Muscle of leg (tissue), 16 donors: Measurements from ENCODE around the gene SPATA18. TPM values are rescaled to one million over a fixed set of nuclear protein-coding genes. Genes with fewer than 3 reads are reported as not detected.

Experiments used
- DNase-seq: peaks from one replicate; pipeline ENCODE4 v3.0.0; 2013
- H3K27ac ChIP-seq: one replicate; pipeline ENCODE4 v1.5.1; 2013; ENCODE audit warnings: mild to moderate bottlenecking, low read length, control low read depth
- H3K27me3 ChIP-seq: one replicate; pipeline ENCODE4 v1.6.1; 2013; ENCODE audit warnings: low read length; ENCODE audit not compliant: control insufficient read depth, insufficient read depth
- H3K36me3 ChIP-seq: one replicate; pipeline ENCODE4 v1.6.1; 2013; ENCODE audit warnings: low read length; ENCODE audit not compliant: control insufficient read depth, insufficient read depth
- H3K4me1 ChIP-seq: one replicate; pipeline ENCODE4 v1.6.1; 2013; ENCODE audit warnings: low read length; ENCODE audit not compliant: control insufficient read depth, insufficient read depth
- H3K4me3 ChIP-seq: one replicate; pipeline ENCODE4 v1.5.1; 2013; ENCODE audit warnings: low read length, control low read depth
- H3K9me3 ChIP-seq: replicated peaks from 2 replicates; pipeline ENCODE4 v1.6.1; 2013; ENCODE audit warnings: low read depth, low read length; ENCODE audit not compliant: control insufficient read depth
- WGBS: methylation state at CpG from one replicate; pipeline ENCODE4 v1.1.5; 2013; ENCODE audit warnings: missing lambda C conversion rate; ENCODE audit not compliant: insufficient coverage; 5-methylcytosine and 5-hydroxymethylcytosine counted together
- long read RNA-seq, 11 donors: transcript quantifications; one replicate each; lab custom pipeline, GENCODE V29; 2026
- polyA plus RNA-seq, 8 donors: library from polyadenylated mRNA; unstranded; fragments of 120-200 nt; gene quantifications; one replicate each; pipeline versions ENCODE4 v1.2.1 to v1.2.3, GENCODE V29; 2013; ENCODE audit warnings: inconsistent platforms in 1 of 8, low replicate concordance in 1 of 8; ENCODE audit not compliant: insufficient read length in 8 of 8, insufficient read depth in 1 of 8
- total RNA-seq: library from RNA; stranded (reverse); fragments of 120-200 nt; gene quantifications from one replicate; pipeline ENCODE4 v1.2.4, GENCODE V29; 2013

The SPATA18 gene
- 2.7 TPM for total RNA-seq
- 1 to 10 TPM in 7 of 8 donors, under 1 TPM in 1; 0.97 to 2.4 (median 1.7) TPM for polyA plus RNA-seq
- long read RNA-seq, donor 1 = 0 reads
- long read RNA-seq, donor 2, partial matches to known transcripts = 34 of 34 reads
- long read RNA-seq, donor 2, other reads (novel, unspliced or antisense) = 0 of 34 reads
- long read RNA-seq, donor 3 = 0 reads
- long read RNA-seq, donor 4 = 0 reads
- long read RNA-seq, donor 5, partial matches to known transcripts = 0 of 1 reads
- long read RNA-seq, donor 5, other reads (novel, unspliced or antisense) = 0 of 1 reads
- long read RNA-seq, donor 6 = 0 reads
- long read RNA-seq, donor 7 = 0 reads
- long read RNA-seq, donor 8 = 0 reads
- long read RNA-seq, donor 9 = 0 reads
- long read RNA-seq, donor 10 = 0 reads
- long read RNA-seq, donor 11 = 0 reads

GRCh38 chr4:52051213-52051614 lies at the start of gene SPATA18:
Gene SPATA18 (plus strand): TSS chr4:52051304. CDS start chr4:52051705, 401 bp downstream.
- WGBS = under 1% methylated on average over 38 of the region's 44 CpGs
- peak; percentile 33 for DNase-seq
- H3K4me1 ChIP-seq = peaks cover 14% of the 10 kb centered on the region

DNA sequence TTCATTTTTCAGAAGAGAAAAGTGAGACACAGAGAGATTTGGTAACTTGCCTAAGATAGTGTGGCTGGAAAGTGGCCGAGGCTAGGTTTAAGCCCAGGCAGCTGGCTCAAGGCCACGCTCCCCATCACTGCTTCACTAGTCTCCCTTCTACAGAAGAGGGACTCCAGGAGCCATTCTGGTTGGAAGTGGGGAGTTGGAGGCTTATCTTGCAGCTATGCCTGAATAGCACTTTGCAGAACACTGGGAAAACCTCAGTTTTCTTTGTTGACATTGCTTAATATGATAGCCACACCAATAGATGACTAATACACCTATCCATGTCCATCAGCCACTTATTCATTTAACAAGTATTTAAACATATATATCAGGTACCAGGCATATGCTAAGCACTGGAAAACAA lies 49.5 kb upstream of the SPATA18 start:
- no peak for DNase-seq
- H3K27ac ChIP-seq = no peak overlapping the region
- no peaks in the 10 kb centered on the region for H3K4me1 ChIP-seq
- H3K4me3 ChIP-seq = no peak overlapping the region
- no CpG with 5 or more reads among the region's 2 CpGs for WGBS
- no peaks in the 10 kb centered on the region for H3K36me3 ChIP-seq
- H3K9me3 ChIP-seq = no peaks in the 10 kb centered on the region
- no peaks in the 10 kb centered on the region for H3K27me3 ChIP-seq

More at GRCh38 chr4:52051213-52051614, at the start of gene SPATA18:
- Histone ChIP-seq H3K36me3 (no peaks in the 10 kb centered on the region), H3K9me3 (peaks cover 2% of the 10 kb centered on the region), H3K27ac (peak within 1 kb of the TSS; percentile 65), H3K4me3 (peak within 1 kb of the TSS; percentile 59), H3K27me3 (peaks cover 28% of the 10 kb centered on the region)

GRCh38 chr4:52004414-52004813 lies 46.7 kb upstream of the SPATA18 start:
- no peaks in the 10 kb centered on the region for H3K4me1 ChIP-seq
- H3K4me3 ChIP-seq = no peak overlapping the region
- no peaks in the 10 kb centered on the region for H3K36me3 ChIP-seq
- no peak for DNase-seq
- H3K27ac ChIP-seq = no peak overlapping the region
- no peaks in the 10 kb centered on the region for H3K9me3 ChIP-seq
- no peaks in the 10 kb centered on the region for H3K27me3 ChIP-seq

- H3K4me1 ChIP-seq = no peaks in the 10 kb centered on the region
- WGBS = no CpG with 5 or more reads among the region's 2 CpGs
These were observed 45.4 kb upstream of the SPATA18 start for GRCh38 chr4:52005604-52006273.

DNA sequence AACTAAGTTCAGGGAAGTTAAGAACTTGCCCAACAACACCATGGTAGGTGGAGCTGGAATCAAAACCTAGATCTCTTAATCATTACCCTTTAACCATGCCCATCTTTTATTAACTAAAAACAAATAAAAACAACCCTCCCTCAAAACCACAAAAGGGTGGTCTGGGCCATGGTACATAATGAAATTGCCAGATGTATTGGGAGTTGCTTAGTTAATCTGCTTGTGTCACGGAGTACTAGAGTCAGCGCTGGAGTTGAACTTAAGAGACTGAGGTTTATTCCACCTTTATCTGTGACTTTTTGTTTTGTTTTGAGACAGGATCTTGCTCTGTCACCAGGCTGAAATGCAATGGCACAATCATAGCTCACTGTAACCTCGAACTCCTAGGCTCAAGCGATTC lies 44.2 kb upstream of the SPATA18 start:
- Histone ChIP-seq H3K4me3 (no peak overlapping the region), H3K27ac (no peak overlapping the region), H3K27me3 (no peaks in the 10 kb centered on the region), H3K4me1 (no peaks in the 10 kb centered on the region), H3K36me3 (no peaks in the 10 kb centered on the region), H3K9me3 (no peaks in the 10 kb centered on the region)
- 91% methylated on average over 4 of the region's 4 CpGs for WGBS
- no peak for DNase-seq

More at GRCh38 chr4:52005604-52006273, 45.4 kb upstream of the SPATA18 start:
- Histone ChIP-seq H3K27me3 (no peaks in the 10 kb centered on the region), H3K27ac (no peak overlapping the region), H3K9me3 (no peaks in the 10 kb centered on the region), H3K36me3 (no peaks in the 10 kb centered on the region), H3K4me3 (no peak overlapping the region)
- no peak for DNase-seq

DNA sequence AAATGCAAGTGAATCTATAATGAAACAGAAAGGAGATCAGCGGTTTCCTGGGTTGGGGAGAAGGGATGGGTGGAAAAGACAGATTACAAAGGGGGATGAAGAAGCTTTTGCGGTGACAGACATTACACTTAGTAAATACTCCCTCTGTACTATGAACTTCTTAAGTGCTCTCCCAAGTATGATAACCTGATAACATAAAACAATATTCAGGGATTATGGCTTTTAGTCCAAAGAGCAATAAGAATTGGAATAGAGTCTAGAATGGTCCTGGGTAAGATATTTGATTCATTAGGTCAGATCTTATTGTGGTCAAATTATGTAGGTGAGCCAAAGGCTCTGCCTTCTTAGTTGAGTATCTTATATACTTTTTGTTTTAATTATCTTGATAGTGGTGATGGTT lies 40.1 kb upstream of the SPATA18 start:
- no peaks in the 10 kb centered on the region for H3K27me3 ChIP-seq
- H3K4me1 ChIP-seq = no peaks in the 10 kb centered on the region
- no peak overlapping the region for H3K4me3 ChIP-seq
- WGBS = no CpG with 5 or more reads among the region's 2 CpGs
- no peak for DNase-seq
- H3K27ac ChIP-seq = no peak overlapping the region
- H3K36me3 ChIP-seq = peaks cover 6% of the 10 kb centered on the region
- no peaks in the 10 kb centered on the region for H3K9me3 ChIP-seq

DNA sequence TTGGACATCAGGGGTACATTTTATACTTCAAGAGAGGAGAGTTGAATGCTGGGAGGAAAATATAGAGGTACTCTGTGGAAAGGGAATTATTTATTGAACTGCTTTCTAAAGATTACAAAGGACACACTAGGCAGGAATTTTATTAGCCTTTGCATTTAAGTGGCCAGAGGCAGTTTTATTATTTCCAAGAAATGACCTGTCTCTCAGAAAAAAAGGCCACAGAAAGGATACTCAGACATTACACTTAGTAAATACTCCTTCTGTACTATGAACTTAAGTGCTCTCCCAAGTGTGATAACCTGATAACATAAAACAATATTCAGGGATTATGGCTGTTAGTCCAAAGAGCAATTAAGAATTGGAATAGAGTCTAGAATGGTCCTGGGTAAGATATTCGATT lies 38.5 kb upstream of the SPATA18 start:
- no peak overlapping the region for H3K27ac ChIP-seq
- H3K27me3 ChIP-seq = no peaks in the 10 kb centered on the region
- H3K9me3 ChIP-seq = no peaks in the 10 kb centered on the region
- H3K36me3 ChIP-seq = peaks cover 6% of the 10 kb centered on the region
- WGBS = no CpG with 5 or more reads among the region's 1 CpG
- no peaks in the 10 kb centered on the region for H3K4me1 ChIP-seq
- DNase-seq = no peak
- no peak overlapping the region for H3K4me3 ChIP-seq

GRCh38 chr4:52014903-52015302 lies 36.2 kb upstream of the SPATA18 start:
- H3K4me1 ChIP-seq = no peaks in the 10 kb centered on the region
- H3K36me3 ChIP-seq = peaks cover 6% of the 10 kb centered on the region
- WGBS = no CpG with 5 or more reads among the region's 1 CpG
- H3K4me3 ChIP-seq = no peak overlapping the region
- no peaks in the 10 kb centered on the region for H3K27me3 ChIP-seq
- H3K9me3 ChIP-seq = no peaks in the 10 kb centered on the region
- H3K27ac ChIP-seq = no peak overlapping the region
- DNase-seq = no peak

DNA sequence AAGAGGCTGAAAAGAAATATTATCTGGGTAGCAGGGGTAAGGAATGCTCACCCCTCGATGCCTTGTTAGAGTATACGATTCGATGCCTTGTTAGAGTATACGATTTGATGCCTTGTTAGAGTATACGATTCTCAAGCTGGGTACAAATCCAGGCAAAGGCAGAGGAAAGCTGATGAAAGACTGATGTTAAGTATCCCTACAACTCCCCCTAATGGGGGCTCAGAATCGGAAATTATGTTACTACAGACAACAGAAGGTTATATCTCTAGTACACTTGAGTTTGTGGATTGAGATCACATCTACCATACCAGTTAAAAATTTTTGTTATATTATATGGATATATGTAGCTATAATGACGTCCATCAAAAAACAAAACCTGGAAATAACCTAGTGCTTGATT lies 35.7 kb upstream of the SPATA18 start:
- Histone ChIP-seq H3K4me1 (no peaks in the 10 kb centered on the region), H3K4me3 (no peak overlapping the region), H3K9me3 (no peaks in the 10 kb centered on the region), H3K36me3 (peaks cover 8% of the 10 kb centered on the region), H3K27ac (no peak overlapping the region), H3K27me3 (no peaks in the 10 kb centered on the region)
- DNase-seq = peak; percentile 32
- WGBS = 94% methylated on average over 3 of the region's 7 CpGs

DNA sequence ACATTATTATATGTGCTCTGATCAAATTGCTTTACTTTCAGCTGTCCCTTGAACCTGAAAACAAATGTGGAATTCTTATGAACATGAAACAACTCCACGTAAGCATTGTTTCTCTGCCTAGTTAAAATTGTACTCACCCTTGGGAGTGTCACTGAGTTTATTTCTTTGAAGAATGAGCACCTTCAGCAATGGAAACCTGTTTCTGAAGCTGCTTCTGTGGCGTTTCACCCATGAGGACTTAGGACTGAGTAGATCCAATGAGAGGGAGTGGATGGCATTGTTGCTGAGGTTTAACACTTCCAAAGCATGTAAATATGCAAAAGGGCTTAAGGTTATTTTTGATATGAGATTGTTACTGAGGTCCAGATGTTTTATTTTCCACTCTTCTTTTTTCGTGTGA lies 34.1 kb upstream of the SPATA18 start:
- peaks cover 13% of the 10 kb centered on the region for H3K36me3 ChIP-seq
- H3K9me3 ChIP-seq = no peaks in the 10 kb centered on the region
- WGBS = no CpG with 5 or more reads among the region's 3 CpGs
- H3K27ac ChIP-seq = no peak overlapping the region
- H3K4me1 ChIP-seq = no peaks in the 10 kb centered on the region
- no peak overlapping the region for H3K4me3 ChIP-seq
- no peaks in the 10 kb centered on the region for H3K27me3 ChIP-seq
- no peak for DNase-seq
